ENCODE results near the gene FARS2.
A peak's percentile ranks its signal among the peaks of the same experiment; 100 is the strongest.
"Not testable (repeated sequence)": the region's sequence is repeated elsewhere in the genome, so short reads cannot be mapped to it uniquely, and the experiment has no call there.

Gene FARS2

GRCh38 chr6:5698318-5698717 is 437.0 kb downstream of the FARS2 start:
- DNase-seq (ENCODE audit: low read depth), result no peak

DNA sequence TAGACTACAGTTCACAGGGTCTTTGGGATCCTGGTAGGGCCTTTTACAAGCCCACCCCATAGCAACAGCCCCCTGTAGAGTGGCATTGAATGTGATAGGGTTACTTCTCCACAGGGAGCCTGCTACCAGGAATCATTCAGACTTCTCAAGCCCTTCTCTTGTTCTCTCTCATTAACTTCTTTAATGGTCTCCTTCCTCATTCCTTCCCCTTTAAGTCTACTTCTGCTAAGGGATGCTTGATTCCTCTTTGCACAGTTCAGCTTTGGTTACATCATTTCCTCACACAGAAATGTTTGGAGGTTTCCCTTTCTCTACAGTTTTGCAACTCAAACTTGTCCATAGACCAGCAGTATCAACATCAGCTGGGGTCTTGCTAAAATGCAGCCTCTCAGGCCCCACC is 437.8 kb downstream of the FARS2 start:
- not testable (repeated sequence) for DNase-seq (ENCODE audit: low read depth)

- no peak for DNase-seq (ENCODE audit: low read depth)
Measured at GRCh38 chr6:5701174-5701573, 439.9 kb downstream of the FARS2 start.

- DNase-seq (ENCODE audit: low read depth), result no peak
Measured at GRCh38 chr6:5704708-5705107, 443.4 kb downstream of the FARS2 start.

DNA sequence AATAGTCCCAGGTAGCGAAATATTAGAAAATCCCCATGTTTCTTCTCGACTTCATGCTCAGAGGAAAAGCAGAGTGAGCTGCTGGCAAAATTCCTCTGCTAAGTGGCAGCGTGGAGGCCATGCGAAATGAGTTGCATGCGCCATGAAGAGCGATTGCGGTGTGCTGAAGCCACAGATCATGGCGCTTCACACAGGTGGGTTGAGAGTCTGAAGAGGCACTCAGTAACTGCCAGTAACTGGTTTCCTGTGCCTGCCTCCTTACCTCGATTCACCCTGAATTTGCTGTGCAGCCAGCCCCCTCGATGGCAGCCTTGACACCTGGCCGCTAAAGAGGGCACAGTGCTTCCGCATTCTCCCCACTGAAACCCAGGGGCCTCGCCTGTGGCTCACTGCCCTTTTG is 443.9 kb downstream of the FARS2 start:
- no peak for DNase-seq (ENCODE audit: low read depth)

DNA sequence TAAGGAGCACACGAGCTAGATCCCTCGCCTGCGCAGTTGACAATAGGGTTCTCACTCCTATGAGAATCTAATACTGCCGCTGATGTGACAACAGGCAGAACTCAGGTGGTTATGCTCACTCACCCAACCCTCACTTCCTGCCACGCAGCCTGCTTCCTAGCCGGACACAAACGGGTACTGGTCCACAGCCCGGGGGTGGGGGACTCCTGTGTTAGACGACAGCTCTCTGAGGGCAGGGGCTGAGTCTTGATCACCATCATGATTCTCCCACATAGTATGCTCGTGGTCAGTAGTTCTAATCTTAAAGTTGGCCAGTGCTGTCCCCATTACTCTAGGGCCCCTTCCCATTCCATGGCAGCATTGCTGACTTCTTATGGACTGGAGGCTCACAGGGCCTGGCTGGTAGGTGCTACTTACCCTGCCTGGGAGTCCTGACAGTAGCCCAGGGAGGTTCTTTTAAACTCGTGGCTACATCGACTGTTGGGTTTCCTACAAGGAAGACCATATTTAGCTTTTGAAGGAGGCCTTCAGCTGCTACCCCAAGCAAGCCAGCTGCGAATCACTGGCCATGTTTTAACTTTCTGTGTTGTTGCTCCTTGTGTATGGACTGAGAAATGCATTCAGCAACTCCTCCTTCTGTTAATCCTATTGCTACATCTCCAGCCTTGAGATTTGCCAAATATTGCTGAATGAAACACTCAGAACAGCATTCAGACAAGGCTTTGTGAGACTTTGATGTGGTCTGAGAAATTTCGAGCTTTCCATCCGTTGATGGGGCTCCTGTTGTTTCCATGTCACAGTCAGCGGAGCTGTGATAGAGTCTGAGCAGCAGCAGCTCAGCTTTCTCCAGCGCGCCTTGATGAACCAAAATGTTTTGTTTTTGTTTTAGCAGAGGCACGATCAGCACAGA is 445.1 kb downstream of the FARS2 start:
- DNase-seq (ENCODE audit: low read depth), result no peak

DNA sequence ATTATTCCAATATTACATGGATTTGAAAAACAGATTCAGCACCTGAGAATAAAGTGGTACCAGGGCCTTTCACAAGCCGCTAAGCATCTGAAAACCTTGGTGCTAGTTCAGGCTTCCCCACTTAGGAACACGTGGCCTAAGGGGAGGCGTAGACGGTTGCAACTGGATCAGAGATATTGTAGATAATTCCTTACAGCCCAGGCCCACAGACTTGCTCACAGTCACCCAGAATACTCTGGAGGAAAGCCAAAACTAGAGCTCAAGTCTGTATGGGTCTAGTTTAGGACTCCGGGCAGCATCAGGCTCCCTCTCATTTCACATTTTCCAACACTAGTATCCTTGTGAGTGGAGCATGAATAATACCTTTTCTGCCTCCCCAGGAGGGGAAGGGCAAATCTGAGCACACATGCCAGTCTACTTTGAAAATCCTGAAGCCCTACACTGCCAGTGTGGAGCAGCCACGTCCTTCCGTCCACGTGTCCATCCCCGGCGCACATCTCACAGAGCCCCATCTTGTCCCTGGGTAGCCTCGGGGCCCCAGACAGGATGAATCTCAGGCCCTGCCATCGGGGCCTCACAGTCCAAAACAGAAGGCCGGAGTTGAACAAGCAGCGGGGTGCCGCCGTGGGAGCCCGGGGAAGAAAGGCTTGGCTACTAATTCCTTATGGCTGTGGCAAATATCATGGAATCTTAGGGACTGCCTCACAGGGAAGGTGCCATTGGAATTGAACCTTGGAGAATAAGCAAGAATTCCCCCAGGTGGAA is 446.1 kb downstream of the FARS2 start:
- no peak for DNase-seq (ENCODE audit: low read depth)

DNA sequence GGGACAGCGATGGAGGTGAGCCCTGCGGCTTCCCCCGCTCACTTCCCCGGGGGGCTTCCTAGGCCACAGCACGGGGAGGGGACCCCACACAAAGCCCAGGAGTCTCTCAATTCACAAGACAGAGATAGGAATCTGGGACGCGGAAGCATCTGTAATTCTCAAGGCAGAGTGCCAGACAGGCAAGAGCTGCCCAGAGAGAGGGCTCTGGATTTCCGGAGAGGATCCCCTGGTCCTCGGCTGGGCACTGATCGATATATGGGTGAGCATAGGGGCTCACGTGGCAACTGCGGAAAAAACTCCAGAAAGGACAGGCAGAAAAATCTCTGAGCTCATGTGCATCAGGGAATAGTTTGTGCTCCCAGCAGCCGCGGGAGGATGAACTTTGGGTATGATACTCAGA is 449.2 kb downstream of the FARS2 start:
- DNase-seq (ENCODE audit: low read depth), result no peak

GRCh38 chr6:5710936-5711335 is 449.6 kb downstream of the FARS2 start:
- no peak for DNase-seq (ENCODE audit: low read depth)

DNA sequence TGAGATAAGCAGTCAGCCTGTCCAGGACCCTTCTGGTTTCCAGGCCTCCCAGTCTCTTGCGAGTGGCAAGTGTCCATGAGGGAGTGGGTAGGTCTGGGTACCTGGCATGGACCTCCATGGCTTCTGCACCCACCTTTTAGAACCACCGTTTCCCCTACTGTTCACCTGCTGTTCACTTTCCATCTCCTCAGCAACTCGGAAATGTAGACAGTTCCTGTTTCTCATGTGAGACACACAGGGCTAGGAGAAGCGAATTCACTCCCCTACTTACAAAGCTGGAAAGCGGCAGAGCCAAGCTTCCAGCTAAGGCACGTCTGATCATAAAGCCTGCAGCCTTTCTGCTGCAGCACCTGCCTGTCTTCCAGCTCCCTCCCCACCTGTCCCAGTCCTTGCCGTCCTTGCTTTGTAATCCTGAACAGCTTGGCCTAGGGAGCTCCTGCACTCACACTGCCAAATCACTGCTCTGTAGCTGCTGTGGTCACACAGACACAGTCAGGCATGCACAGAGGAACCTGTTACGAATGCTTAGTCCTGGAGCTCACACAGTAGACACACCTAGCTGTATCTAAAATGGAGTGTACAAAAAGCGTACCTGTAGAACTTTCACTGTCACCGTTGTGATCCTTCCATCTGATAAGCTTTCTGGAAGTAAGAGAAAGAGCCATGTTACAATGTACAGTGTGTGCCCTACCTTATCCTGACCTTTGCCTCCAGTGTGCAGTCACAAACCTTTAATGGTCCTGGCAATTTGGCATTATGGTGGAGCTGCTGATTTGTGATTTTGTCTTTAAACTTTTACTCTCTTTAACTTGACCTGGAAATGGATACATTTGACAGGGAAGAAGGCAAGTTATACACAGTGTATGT is 451.3 kb downstream of the FARS2 start:
- no peak for DNase-seq (ENCODE audit: low read depth)

DNA sequence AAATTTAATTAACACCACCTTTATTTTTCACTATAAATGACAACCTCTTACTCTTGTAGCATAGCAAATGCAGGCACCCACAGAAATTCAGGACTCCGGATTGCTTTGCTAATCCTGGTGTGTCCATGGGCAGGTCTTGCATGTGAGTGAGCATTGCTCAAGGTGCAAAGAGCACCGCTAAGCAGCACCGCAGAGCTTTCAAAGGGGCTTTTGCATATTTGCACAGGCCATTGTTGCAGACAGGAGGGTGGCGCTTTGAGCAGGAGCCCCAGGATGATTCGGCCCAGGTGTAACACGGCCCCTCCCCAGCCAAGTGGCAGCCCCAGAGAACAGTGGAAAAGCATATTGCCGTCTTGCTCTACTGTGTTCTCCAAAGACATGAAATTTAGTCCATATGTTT is 452.2 kb downstream of the FARS2 start:
- DNase-seq (ENCODE audit: low read depth), result no peak

DNA sequence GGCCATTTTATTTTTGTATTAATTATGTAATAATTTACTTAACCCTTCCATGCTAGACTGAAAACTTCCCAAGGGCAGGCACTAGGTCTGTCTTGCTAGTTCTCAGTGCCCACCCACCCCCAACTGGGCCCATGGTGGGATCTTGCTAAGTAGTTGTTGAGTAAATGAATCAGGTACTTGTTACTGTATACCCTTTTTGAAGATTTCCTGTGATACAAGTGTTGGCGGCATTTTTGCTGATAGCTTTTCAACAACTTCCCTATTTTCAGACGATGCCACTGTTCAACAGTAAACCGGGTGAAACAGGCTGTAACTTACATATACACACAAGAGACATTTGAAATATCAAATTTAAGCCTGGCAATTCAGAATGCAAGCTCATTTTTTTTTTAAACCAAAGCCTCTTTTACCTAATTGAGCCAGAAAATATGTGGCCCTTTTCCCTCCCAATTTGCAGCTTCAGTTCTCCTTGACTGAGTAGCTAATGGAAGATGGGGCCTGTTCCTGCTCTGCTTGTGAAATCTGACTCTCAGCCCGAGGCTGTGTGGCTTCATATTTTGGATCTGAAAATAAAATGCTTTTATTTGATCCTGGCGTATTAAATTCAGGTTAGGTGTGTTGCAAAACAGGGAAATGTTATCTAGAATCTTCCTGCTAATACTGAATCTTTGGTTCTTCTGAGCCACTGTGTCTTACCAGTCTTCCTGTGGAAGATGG is 457.1 kb downstream of the FARS2 start:
- no peak for DNase-seq (ENCODE audit: low read depth)

DNA sequence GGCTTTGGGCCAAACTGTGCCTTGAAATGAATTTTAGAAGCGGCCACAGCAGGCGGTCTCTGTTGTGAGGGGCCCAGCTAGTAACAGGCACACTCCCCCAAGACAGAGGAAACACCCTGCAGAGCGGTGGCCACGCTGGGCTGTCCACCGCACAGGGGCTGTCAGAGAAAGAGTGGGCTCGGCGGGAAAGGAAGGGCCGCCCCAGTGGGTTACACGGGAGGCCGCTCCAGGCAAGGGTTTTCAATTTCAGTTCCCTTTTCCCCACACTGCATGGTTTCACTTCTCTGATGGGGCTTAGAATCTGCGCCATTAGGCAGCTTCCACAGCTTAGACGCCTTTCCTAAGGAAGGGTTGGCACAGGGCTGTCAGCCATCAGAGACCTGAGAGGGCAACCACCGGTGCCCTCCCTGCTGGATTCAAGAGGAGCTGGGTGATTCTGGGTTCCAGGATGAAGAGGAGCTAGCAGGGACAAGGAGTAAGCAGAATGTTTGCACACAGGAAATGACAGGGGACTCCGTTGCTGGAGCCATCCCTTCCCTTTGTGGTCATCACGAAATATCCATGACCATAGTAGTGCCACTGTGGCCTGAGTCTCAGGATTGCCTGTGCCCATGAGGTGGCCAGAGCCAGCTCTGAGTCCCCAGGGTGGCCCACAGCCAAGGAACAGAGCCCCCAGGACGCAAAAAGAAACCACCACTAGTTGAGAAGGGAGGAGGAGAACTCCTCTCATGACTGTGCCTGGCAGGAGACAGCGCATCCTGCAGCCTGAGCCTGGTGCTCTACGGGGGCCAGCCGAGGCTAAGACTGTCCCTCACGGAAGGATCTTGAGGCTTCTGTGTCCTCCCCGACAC is 462.8 kb downstream of the FARS2 start:
- DNase-seq (ENCODE audit: low read depth), result no peak

GRCh38 chr6:5724911-5725310 is 463.6 kb downstream of the FARS2 start:
- no peak for DNase-seq (ENCODE audit: low read depth)

DNA sequence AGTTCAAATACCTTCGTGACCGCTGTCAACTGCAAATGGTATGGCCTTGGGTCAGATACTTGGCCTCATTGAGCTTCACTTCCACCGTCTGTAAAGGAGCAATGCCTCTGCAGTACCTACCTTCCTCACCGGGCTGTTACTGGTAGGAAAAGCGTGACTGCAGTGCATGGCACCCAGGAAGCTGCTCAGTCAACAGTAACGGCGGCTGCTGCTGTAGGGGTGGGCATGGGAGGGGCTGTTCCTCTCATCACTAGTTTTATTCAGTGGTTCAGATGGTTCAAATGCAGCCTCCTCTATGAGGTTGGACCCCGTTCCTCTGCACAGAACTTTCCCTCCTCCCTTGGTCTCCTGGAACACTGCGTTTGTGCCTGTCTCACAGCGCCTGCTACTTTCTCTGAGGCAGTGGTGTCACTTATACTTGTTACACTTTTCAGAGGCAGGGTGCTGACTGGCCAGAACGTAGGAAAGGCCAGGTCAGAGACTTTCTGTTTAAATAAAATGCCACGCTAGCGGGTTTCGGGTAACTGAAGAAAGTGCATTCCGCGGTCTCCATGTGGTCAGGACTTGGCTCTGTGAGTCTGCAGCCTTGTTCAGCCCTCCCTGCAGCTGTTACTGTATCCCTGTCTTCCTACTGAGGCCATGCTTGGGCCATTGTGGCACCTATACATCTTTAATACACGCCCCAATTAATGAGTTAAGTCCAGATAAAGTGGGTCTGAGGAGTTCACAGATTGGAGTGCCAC is 465.8 kb downstream of the FARS2 start:
- DNase-seq (ENCODE audit: low read depth), result peak; percentile 67

- DNase-seq (ENCODE audit: low read depth), result no peak
Measured at GRCh38 chr6:5728351-5729079, 467.2 kb downstream of the FARS2 start.

- DNase-seq (ENCODE audit: low read depth), result no peak
Measured at GRCh38 chr6:5729080-5729434, 467.7 kb downstream of the FARS2 start.

GRCh38 chr6:5729813-5730517 is 468.7 kb downstream of the FARS2 start:
- DNase-seq (ENCODE audit: low read depth), result no peak

Measured in fibroblast of gingiva (primary cell).